SK-N-SH treated with all-trans-retinoic acid at 6 μM for 48 hours (cell line): ENCODE measurements around the gene JMJD8.

Experiments
- ATAC-seq: fragments of 200-7000 bp; cut with Tn5 transposase; 3 replicates; pipeline ENCODE4 v1.9.1; 2020; ENCODE audit warnings: mild to moderate bottlenecking, moderate library complexity
- ARNTL ChIP-seq: fragments of 450-650 bp; formaldehyde crosslinking; IDR thresholded peaks from 2 replicates; pipeline ENCODE4 v1.5.0; 2020; ENCODE audit warnings: low read depth, mild to moderate bottlenecking, moderate library complexity, borderline replicate concordance
- BACH2 ChIP-seq: fragments of 250-450 bp; sonication (Bioruptor Pico); IDR thresholded peaks from 2 replicates; pipeline ENCODE4 v1.9.0; 2021; ENCODE audit warnings: mild to moderate bottlenecking, borderline replicate concordance
- CREB5 ChIP-seq: fragments of 250-450 bp; sonication (Bioruptor Pico); IDR thresholded peaks from 2 replicates; pipeline ENCODE4 v1.5.1; 2020; ENCODE audit warnings: low read depth, mild to moderate bottlenecking, moderate library complexity
- CSDC2 ChIP-seq: fragments of 250-450 bp; sonication (Bioruptor Pico); IDR thresholded peaks from 2 replicates; pipeline ENCODE4 v1.5.0; 2020; ENCODE audit warnings: mild to moderate bottlenecking, moderate library complexity
- ESRRG ChIP-seq: fragments of 250-450 bp; sonication (Bioruptor Pico); IDR thresholded peaks from 2 replicates; pipeline ENCODE4 v1.6.1; 2021; ENCODE audit warnings: mild to moderate bottlenecking
- GLIS3 ChIP-seq: fragments of 250-450 bp; sonication (Bioruptor Pico); IDR thresholded peaks from 2 replicates; pipeline ENCODE4 v1.5.0; 2020; ENCODE audit warnings: mild to moderate bottlenecking, moderate library complexity
- ISL1 ChIP-seq: fragments of 250-450 bp; sonication (Bioruptor Pico); IDR thresholded peaks from 2 replicates; pipeline ENCODE4 v2.1.2; 2022; ENCODE audit warnings: mild to moderate bottlenecking, moderate library complexity
- OSR1 ChIP-seq: fragments of 250-450 bp; sonication (Bioruptor Pico); IDR thresholded peaks from 2 replicates; pipeline ENCODE4 v1.8.0; 2022; ENCODE audit warnings: moderate library complexity, mild to moderate bottlenecking, inconsistent platforms
- PATZ1 ChIP-seq: fragments of 250-450 bp; sonication (Bioruptor Pico); IDR thresholded peaks from 2 replicates; pipeline ENCODE4 v1.8.0; 2020; ENCODE audit warnings: mild to moderate bottlenecking, moderate library complexity, borderline replicate concordance
- POU6F1 ChIP-seq: fragments of 250-450 bp; sonication (Bioruptor Pico); IDR thresholded peaks from 2 replicates; pipeline ENCODE4 v1.8.0; 2021; ENCODE audit warnings: low read depth, mild to moderate bottlenecking, moderate library complexity, borderline replicate concordance
- PPARA ChIP-seq: fragments of 250-450 bp; sonication (Bioruptor Pico); IDR thresholded peaks from 2 replicates; pipeline ENCODE4 v1.5.0; 2020; ENCODE audit warnings: mild to moderate bottlenecking, borderline replicate concordance
- RARB ChIP-seq: fragments of 250-450 bp; sonication (Bioruptor Pico); IDR thresholded peaks from 2 replicates; pipeline ENCODE4 v1.8.0; 2021; ENCODE audit warnings: mild to moderate bottlenecking, moderate library complexity
- SNAI2 ChIP-seq: fragments of 250-450 bp; sonication (Bioruptor Pico); IDR thresholded peaks from 2 replicates; pipeline ENCODE4 v1.5.0; 2020; ENCODE audit warnings: mild to moderate bottlenecking, moderate library complexity
- TCF4 ChIP-seq: fragments of 250-450 bp; sonication (Bioruptor Pico); IDR thresholded peaks from 2 replicates; pipeline ENCODE4 v1.8.0; 2021; ENCODE audit warnings: mild to moderate bottlenecking, moderate library complexity, borderline replicate concordance
- TOX ChIP-seq: fragments of 250-450 bp; sonication (Bioruptor Pico); IDR thresholded peaks from 2 replicates; pipeline ENCODE4 v1.8.0; 2021; ENCODE audit warnings: mild to moderate bottlenecking, moderate library complexity, borderline replicate concordance
- TSHZ2 ChIP-seq: fragments of 250-450 bp; sonication (Bioruptor Pico); IDR thresholded peaks from 2 replicates; pipeline ENCODE4 v1.5.0; 2020; ENCODE audit warnings: mild to moderate bottlenecking, moderate library complexity
- ZC3H10 ChIP-seq: fragments of 250-450 bp; sonication (Bioruptor Pico); IDR thresholded peaks from 2 replicates; pipeline ENCODE4 v1.5.1; 2021; ENCODE audit warnings: mild to moderate bottlenecking, moderate library complexity
- ZFP3 ChIP-seq: fragments of 250-450 bp; sonication (Bioruptor Pico); IDR thresholded peaks from 2 replicates; pipeline ENCODE4 v1.5.0; 2020; ENCODE audit warnings: mild to moderate bottlenecking, moderate library complexity
- ZFP30 ChIP-seq: fragments of 450-650 bp; formaldehyde crosslinking; IDR thresholded peaks from 2 replicates; pipeline ENCODE4 v1.5.0; 2022; ENCODE audit warnings: mild to moderate bottlenecking, moderate library complexity
- ZNF565 ChIP-seq: fragments of 450-650 bp; formaldehyde crosslinking; conservative IDR thresholded peaks from 2 replicates; pipeline ENCODE4 v1.5.0; 2020; ENCODE audit warnings: low read depth, mild to moderate bottlenecking, moderate library complexity
- ZNF70 ChIP-seq: fragments of 450-650 bp; formaldehyde crosslinking; IDR thresholded peaks from 2 replicates; pipeline ENCODE4 v1.5.0; 2020; ENCODE audit warnings: mild to moderate bottlenecking, moderate library complexity
- ZNF8 ChIP-seq: fragments of 450-650 bp; formaldehyde crosslinking; IDR thresholded peaks from 2 replicates; pipeline ENCODE4 v1.5.0; 2020; ENCODE audit warnings: mild to moderate bottlenecking, moderate library complexity

Gene JMJD8

GRCh38 chr16:720990-721764, 37.0 kb upstream of the JMJD8 start, which contains the start of gene ANTKMT:
Gene ANTKMT, plus strand, starts transcription at chr16:721146. Its CDS starts 129 bp downstream, at chr16:721275.
- ATAC-seq, result peak; percentile 66
- no peak for TF ChIP-seq TOX
- no peak for TF ChIP-seq ZC3H10 (CRISPR knock-in tag)
- TF ChIP-seq OSR1 (CRISPR knock-in tag), result no peak
- TF ChIP-seq POU6F1 (CRISPR knock-in tag), result no peak
- no peak for TF ChIP-seq ZNF565
- TF ChIP-seq ZNF70 (CRISPR knock-in tag), result no peak
- TF ChIP-seq ISL1 (CRISPR knock-in tag), result no peak
- no peak for TF ChIP-seq ZFP30
- no peak for TF ChIP-seq TCF4 (CRISPR knock-in tag)
- no peak for TF ChIP-seq ZNF8 (CRISPR knock-in tag)
- TF ChIP-seq ZFP3, result 0 out of 2 replicates have a peak, but pooled peaks have one; percentile 48
- 0 out of 2 replicates have a peak, but pooled peaks have one; percentile 23 for TF ChIP-seq TSHZ2 (CRISPR knock-in tag)
- TF ChIP-seq CSDC2, result no peak
- no peak for TF ChIP-seq SNAI2 (CRISPR knock-in tag)
- 0 out of 2 replicates have a peak, but pooled peaks have one; percentile 48 for TF ChIP-seq GLIS3 (CRISPR knock-in tag)
- no peak for TF ChIP-seq RARB
- no peak for TF ChIP-seq ESRRG
- TF ChIP-seq BACH2 (CRISPR knock-in tag), result no peak
- no peak for TF ChIP-seq ARNTL
- no peak for TF ChIP-seq PATZ1
- no peak for TF ChIP-seq PPARA (CRISPR knock-in tag)

GRCh38 chr16:720447-720989, 36.4 kb upstream of the JMJD8 start:
- peak; percentile 63 for ATAC-seq
- TF ChIP-seq ZNF8 (CRISPR knock-in tag) (no peak), ZFP30 (no peak), PATZ1 (no peak), GLIS3 (CRISPR knock-in tag) (peak; percentile 70), CREB5 (CRISPR knock-in tag) (no peak), ARNTL (peak; percentile 37; the same call in 1 of the 2 replicates), TCF4 (CRISPR knock-in tag) (peak; percentile 43; the same call in 1 of the 2 replicates), POU6F1 (CRISPR knock-in tag) (0 out of 2 replicates have a peak, but pooled peaks have one; percentile 17), ZFP3 (no peak), RARB (no peak), BACH2 (CRISPR knock-in tag) (no peak), ESRRG (no peak), ZNF565 (no peak), TSHZ2 (CRISPR knock-in tag) (no peak), CSDC2 (no peak), ZNF70 (CRISPR knock-in tag) (no peak)
